BJ (cell line): ENCODE data around the gene GNB1. TPM values are rescaled to one million over a fixed set of nuclear protein-coding genes. Genes with fewer than 3 reads are reported as not detected.

Experiments
- CTCF ChIA-PET: fragments of 350-600 bp; formaldehyde crosslinking; extraction: SDS; loops from one replicate; lab custom pipeline; 2021; ENCODE audit warnings: antibody characterized with exemption, inconsistent platforms; lab: Yijun Ruan, JAX
- POLR2A ChIA-PET: fragments of 300-600 bp; sonication (Branson Sonifier 250); formaldehyde crosslinking; extraction: SDS; loops from one replicate; lab custom pipeline; 2021; ENCODE audit warnings: antibody characterized with exemption; lab: Charles Lee
- DNase-seq: peaks from one replicate; pipeline ENCODE4 v3.0.0-alpha.2; 2011; ENCODE audit warnings: low read depth
- H3K27me3 ChIP-seq: 2 replicates; pipeline ENCODE4 v1.6.0; 2011; ENCODE audit warnings: low read length; ENCODE audit not compliant: control insufficient read depth, insufficient read depth
- H3K36me3 ChIP-seq: 2 replicates; pipeline ENCODE4 v1.5.1; 2011; ENCODE audit warnings: low read length; ENCODE audit not compliant: control insufficient read depth, insufficient read depth
- H3K4me3 ChIP-seq: 2 replicates; pipeline ENCODE4 v1.5.1; 2011; ENCODE audit warnings: low read depth, mild to moderate bottlenecking, control low read depth, low read length
- polyA plus RNA-seq: library from polyadenylated mRNA; depleted of rRNA; stranded (reverse); fragments of >200 nt; gene quantifications from 2 replicates; pipeline ENCODE4 v1.2.3, GENCODE V29; 2011
- TF ChIP-seq, protein P1 (sequence below): IDR thresholded peaks from 2 replicates; pipeline ENCODE4 v1.5.1; 2011; ENCODE audit warnings: low read depth, mild to moderate bottlenecking, control low read depth, inconsistent platforms, low read length, moderate library complexity; ENCODE audit not compliant: insufficient read depth

GNB1 gene
- polyA plus RNA-seq, 1 experiment, result 566 TPM

DNA sequence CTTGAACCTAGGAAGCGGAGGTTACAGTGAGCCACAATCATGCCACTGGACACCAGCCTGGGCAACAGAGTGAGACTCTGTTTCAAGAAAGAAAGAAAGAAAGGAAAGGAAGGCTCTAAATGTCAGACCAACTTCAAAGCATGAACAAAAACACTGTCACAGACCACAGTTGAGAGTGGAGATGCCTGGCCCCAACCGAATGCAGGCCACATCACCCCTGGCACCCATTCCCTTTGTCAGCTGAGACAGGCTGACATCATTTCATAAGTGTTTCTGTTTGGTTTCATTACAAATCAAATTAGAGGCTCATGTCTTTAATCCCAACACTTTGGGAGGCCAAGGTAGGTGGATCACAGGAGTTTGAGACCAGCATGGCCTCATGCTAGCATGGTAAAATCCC is 84.0 kb downstream of the GNB1 start:
- Histone ChIP-seq H3K36me3 (peaks cover 22% of the 10 kb centered on the region), H3K4me3 (no peak overlapping the region), H3K27me3 (no peaks in the 10 kb centered on the region)
- TF ChIP-seq, protein P1, sequence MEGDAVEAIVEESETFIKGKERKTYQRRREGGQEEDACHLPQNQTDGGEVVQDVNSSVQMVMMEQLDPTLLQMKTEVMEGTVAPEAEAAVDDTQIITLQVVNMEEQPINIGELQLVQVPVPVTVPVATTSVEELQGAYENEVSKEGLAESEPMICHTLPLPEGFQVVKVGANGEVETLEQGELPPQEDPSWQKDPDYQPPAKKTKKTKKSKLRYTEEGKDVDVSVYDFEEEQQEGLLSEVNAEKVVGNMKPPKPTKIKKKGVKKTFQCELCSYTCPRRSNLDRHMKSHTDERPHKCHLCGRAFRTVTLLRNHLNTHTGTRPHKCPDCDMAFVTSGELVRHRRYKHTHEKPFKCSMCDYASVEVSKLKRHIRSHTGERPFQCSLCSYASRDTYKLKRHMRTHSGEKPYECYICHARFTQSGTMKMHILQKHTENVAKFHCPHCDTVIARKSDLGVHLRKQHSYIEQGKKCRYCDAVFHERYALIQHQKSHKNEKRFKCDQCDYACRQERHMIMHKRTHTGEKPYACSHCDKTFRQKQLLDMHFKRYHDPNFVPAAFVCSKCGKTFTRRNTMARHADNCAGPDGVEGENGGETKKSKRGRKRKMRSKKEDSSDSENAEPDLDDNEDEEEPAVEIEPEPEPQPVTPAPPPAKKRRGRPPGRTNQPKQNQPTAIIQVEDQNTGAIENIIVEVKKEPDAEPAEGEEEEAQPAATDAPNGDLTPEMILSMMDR, result no peak
- no peak for DNase-seq
- ChIA-PET CTCF (no interaction called here), POLR2A (no interaction called here)

DNA sequence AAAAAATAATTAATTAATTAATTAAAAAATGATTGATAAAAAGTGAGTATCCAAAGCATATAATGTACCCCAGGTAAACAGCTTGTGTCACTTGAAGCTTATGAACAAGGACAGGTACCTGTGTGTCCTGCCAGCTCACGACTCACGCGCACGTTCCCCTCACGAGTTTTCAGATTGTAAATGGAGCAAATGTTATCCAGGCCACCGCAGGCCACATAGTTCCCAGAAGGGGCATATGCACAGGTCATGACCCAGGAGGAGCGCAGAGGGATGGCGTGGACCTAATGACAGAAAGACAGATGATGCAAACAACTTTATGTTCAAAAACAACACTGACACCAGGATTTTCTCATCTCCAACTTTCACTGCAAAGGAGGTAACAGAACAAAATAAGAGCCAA is 86.6 kb downstream of the GNB1 start:
- TF ChIP-seq, protein P1, result no peak
- Histone ChIP-seq H3K36me3 (peaks cover 25% of the 10 kb centered on the region), H3K4me3 (no peak overlapping the region), H3K27me3 (no peaks in the 10 kb centered on the region)
- POLR2A ChIA-PET, result no interaction called here
- CTCF ChIA-PET, result no interaction called here
- no peak for DNase-seq

DNA sequence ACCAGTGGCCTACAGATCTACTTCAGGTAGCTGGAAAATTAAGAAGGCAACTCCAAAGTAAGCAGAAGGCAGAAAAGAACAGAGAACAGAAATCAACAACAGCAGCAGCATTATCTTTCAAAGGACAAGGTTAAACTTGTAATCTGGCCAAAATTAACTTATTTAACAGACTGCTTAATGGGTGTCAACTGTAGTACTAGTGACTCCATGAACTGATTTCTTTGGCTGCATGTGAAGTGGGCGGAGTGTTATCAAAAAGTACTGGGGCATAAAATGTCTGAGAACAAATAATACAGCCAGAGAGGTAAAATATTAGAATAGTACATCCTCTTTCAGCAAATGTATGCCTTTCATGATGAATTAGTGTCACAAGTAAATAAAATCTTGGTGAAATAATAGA is 88.0 kb downstream of the GNB1 start:
- Histone ChIP-seq H3K4me3 (no peak overlapping the region), H3K27me3 (no peaks in the 10 kb centered on the region), H3K36me3 (peaks cover 27% of the 10 kb centered on the region)
- POLR2A ChIA-PET, result no interaction called here
- CTCF ChIA-PET, result interaction anchor here (1.3 kb wide), 1 partner anchor 10 kb away, joined by 3 read pairs; no protein-coding TSS in a partner anchor
- TF ChIP-seq, protein P1, result no peak
- DNase-seq, result no peak

DNA sequence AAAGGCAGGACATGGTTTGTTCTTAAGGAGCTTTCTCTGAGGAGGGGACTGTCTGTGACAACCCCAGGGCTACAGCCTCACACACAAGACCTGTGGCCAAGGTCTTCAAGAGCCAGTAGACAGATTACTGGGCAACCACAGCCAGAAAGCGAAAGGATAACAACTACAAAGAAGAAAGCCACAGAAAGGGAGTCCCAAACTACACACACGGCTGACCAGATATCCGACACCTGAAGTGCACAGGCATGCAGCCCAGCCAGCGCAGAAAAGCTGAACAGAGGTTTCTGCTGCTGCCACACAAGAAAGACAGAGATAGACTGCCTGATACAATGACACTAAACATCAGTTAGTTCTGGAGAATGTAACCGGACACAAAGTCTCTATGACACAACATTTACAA is 91.2 kb downstream of the GNB1 start:
- TF ChIP-seq, protein P1, result no peak
- Histone ChIP-seq H3K27me3 (no peaks in the 10 kb centered on the region), H3K4me3 (no peak overlapping the region), H3K36me3 (peaks cover 35% of the 10 kb centered on the region)
- CTCF ChIA-PET, result no interaction called here
- POLR2A ChIA-PET, result no interaction called here
- DNase-seq, result no peak

DNA sequence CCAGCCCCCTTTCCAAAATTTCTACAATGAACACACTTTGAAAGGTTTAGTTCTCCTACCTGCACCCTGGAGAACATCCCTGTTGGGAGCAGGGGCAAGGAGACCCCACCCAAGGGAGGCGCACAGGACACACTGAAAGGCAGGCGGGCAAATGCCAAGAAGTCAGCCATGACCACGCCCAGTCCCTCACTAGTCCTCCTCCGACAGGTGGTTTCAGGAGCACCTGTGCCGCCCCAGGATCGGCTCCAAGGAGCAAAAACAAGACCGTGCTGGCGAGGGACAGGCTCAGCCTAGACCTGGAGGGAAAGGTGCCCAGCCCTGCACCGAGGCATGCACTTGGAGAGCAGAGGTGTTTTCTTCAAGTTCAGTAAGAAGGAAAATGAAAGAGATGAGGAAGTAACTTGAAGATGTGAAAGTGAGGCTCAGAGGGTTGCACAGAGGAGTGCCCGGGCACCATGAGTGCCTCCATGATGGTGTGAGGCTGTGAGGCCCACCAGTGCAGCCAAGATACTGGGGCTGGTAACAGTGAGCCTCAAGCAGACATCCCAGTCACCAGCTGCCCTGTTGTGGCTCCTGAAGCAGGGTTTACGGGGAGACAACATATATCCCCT is 93.1 kb downstream of the GNB1 start:
- H3K4me3 ChIP-seq, result no peak overlapping the region
- peaks cover 35% of the 10 kb centered on the region for H3K36me3 ChIP-seq
- no peaks in the 10 kb centered on the region for H3K27me3 ChIP-seq
- POLR2A ChIA-PET, result no interaction called here
- CTCF ChIA-PET, result interaction anchor here (0.8 to 1.0 kb wide), 2 partner anchors 108 to 111 kb away, joined by 3 read pairs; no protein-coding TSS in a partner anchor
- TF ChIP-seq, protein P1, result no peak
- DNase-seq, result no peak
